GM12891 (cell line): ENCODE results near the gene DENND5B.

ENCODE experiments used
- POLR2A ChIP-seq: IDR thresholded peaks from 2 replicates; pipeline ENCODE4 v1.6.1; 2011; ENCODE audit warnings: low read depth, low read length, control low read depth
- POLR2AphosphoS5 ChIP-seq: IDR thresholded peaks from 2 replicates; pipeline ENCODE4 v1.6.1; 2011; ENCODE audit warnings: low read depth, low read length, control low read depth
- SPI1 ChIP-seq: IDR thresholded peaks from 2 replicates; pipeline ENCODE4 v1.6.1; 2011; ENCODE audit warnings: low read depth, low read length, control low read depth
- TAF1 ChIP-seq: IDR thresholded peaks from 2 replicates; pipeline ENCODE4 v1.6.1; 2011; ENCODE audit warnings: low read depth, low read length, control low read depth

GRCh38 chr12:31536672-31537071 is 54.3 kb downstream of the DENND5B start:
- no peak for TF ChIP-seq POLR2A
- no peak for TF ChIP-seq TAF1
- no peak for TF ChIP-seq POLR2AphosphoS5
- no peak for TF ChIP-seq SPI1
